ENCODE results near the gene ZNF362.

The ZNF362 gene

GRCh38 chr1:33326785-33327184 lies 70.5 kb downstream of the ZNF362 start:
- H3K4me3 ChIP-seq (ENCODE audit: low read depth, low read length), result no peak overlapping the region
- no peak for DNase-seq (ENCODE audit: low read depth)
- no peak for TF ChIP-seq CTCF (IDR thresholded peaks at IDR 0.05; ENCODE audit: insufficient read depth, low read depth, low read length, missing control alignments)

- no peak for TF ChIP-seq CTCF (IDR thresholded peaks at IDR 0.05; ENCODE audit: insufficient read depth, low read depth, low read length, missing control alignments)
- H3K4me3 ChIP-seq (ENCODE audit: low read depth, low read length), result no peak overlapping the region
- no peak for DNase-seq (ENCODE audit: low read depth)
Measured at GRCh38 chr1:33327587-33328325, 71.5 kb downstream of the ZNF362 start.

- no peak for DNase-seq (ENCODE audit: low read depth)
- TF ChIP-seq CTCF (IDR thresholded peaks at IDR 0.05; ENCODE audit: insufficient read depth, low read depth, low read length, missing control alignments), result no peak
- H3K4me3 ChIP-seq (ENCODE audit: low read depth, low read length), result no peak overlapping the region
Measured at GRCh38 chr1:33328817-33329216, 72.5 kb downstream of the ZNF362 start.

- no peak for DNase-seq (ENCODE audit: low read depth)
- no peak overlapping the region for H3K4me3 ChIP-seq (ENCODE audit: low read depth, low read length)
- TF ChIP-seq CTCF (IDR thresholded peaks at IDR 0.05; ENCODE audit: insufficient read depth, low read depth, low read length, missing control alignments), result no peak
Measured at GRCh38 chr1:33329600-33330305, 73.5 kb downstream of the ZNF362 start.

- DNase-seq (ENCODE audit: low read depth), result no peak
- no peak for TF ChIP-seq CTCF (IDR thresholded peaks at IDR 0.05; ENCODE audit: insufficient read depth, low read depth, low read length, missing control alignments)
- H3K4me3 ChIP-seq (ENCODE audit: low read depth, low read length), result no peak overlapping the region
Measured at GRCh38 chr1:33330361-33330890, 74.1 kb downstream of the ZNF362 start.

GRCh38 chr1:33330906-33331305 lies 74.6 kb downstream of the ZNF362 start:
- H3K4me3 ChIP-seq (ENCODE audit: low read depth, low read length), result no peak overlapping the region
- no peak for TF ChIP-seq CTCF (IDR thresholded peaks at IDR 0.05; ENCODE audit: insufficient read depth, low read depth, low read length, missing control alignments)
- DNase-seq (ENCODE audit: low read depth), result no peak

Measured in GM12865 (cell line).